ENCODE results near the gene RTN3. TPM values are rescaled to one million over a fixed set of nuclear protein-coding genes. Genes with fewer than 3 reads are reported as not detected.
A peak's percentile ranks its signal among the peaks of the same experiment; 100 is the strongest.

Gene RTN3
- total and polyA plus RNA-seq, 9 of the 15 experiments (the other 6 are each of a cell fraction or from before 2014, with no cell fraction given) = 41.6 to 169 (median 93.5) TPM

- TF ChIP-seq REST (IDR thresholded peaks at IDR 0.05; ENCODE audit: borderline replicate concordance) (0 out of 2 replicates have a peak, but pooled peaks have one; percentile 4), REST (CRISPR knock-in tag; IDR thresholded peaks at IDR 0.05; ENCODE audit: low read depth) (no peak), ARID2 (IDR thresholded peaks at IDR 0.05) (no peak), POU5F1 (IDR thresholded peaks at IDR 0.05; ENCODE audit: borderline replicate concordance, low read depth, low read length, partially characterized antibody) (no peak), ZNF311 (CRISPR knock-in tag; IDR thresholded peaks at IDR 0.05) (no peak), ZC3H11A (IDR thresholded peaks at IDR 0.05; ENCODE audit: low read depth, low read length) (no peak), ZNF609 (CRISPR knock-in tag; IDR thresholded peaks at IDR 0.05; ENCODE audit: borderline replicate concordance) (peak; percentile 85; the same call in 1 of the 2 replicates), MLLT1 (IDR thresholded peaks at IDR 0.05) (peak; percentile 70 to 82; a peak in 3 of 4 replicates), MBD2 (IDR thresholded peaks at IDR 0.05; ENCODE audit: borderline replicate concordance, low read depth) (peak; percentile 67; the same call in 1 of the 2 replicates), HNRNPK (IDR thresholded peaks at IDR 0.05; ENCODE audit: low read depth, low read length, poor library complexity, severe bottlenecking) (no peak)
Observed at GRCh38 chr11:63681321-63682065, at the start of gene RTN3 (continued).

All from K562 (cell line).